DMS79 (cell line): ENCODE measurements around the gene IGF2BP2.
A peak's percentile ranks its signal among the peaks of the same experiment; 100 is the strongest.

Experiments used
- DNase-seq: peaks from one replicate; lab custom pipeline; 2025; lab: John Stamatoyannopoulos, UW

Gene IGF2BP2

GRCh38 chr3:185733980-185734724 is 90.7 kb downstream of the IGF2BP2 start:
- peak; percentile 35 for DNase-seq

GRCh38 chr3:185732782-185733181 is 92.1 kb downstream of the IGF2BP2 start:
- no peak for DNase-seq

- DNase-seq, result no peak
These were observed 94.3 kb downstream of the IGF2BP2 start for GRCh38 chr3:185730550-185730949.

GRCh38 chr3:185729337-185730055 is 95.3 kb downstream of the IGF2BP2 start:
- DNase-seq, result no peak

- DNase-seq, result no peak
These were observed 96.1 kb downstream of the IGF2BP2 start for GRCh38 chr3:185728630-185729336.

GRCh38 chr3:185727873-185728272 is 97.0 kb downstream of the IGF2BP2 start:
- no peak for DNase-seq

GRCh38 chr3:185726254-185726967 is 98.4 kb downstream of the IGF2BP2 start:
- DNase-seq, result no peak

GRCh38 chr3:185724761-185725160 is 100.1 kb downstream of the IGF2BP2 start:
- no peak for DNase-seq

GRCh38 chr3:185724251-185724650 is 100.6 kb downstream of the IGF2BP2 start:
- DNase-seq, result no peak

- DNase-seq, result no peak
These were observed 102.0 kb downstream of the IGF2BP2 start for GRCh38 chr3:185722881-185723280.

GRCh38 chr3:185721970-185722369 is 102.9 kb downstream of the IGF2BP2 start:
- DNase-seq, result no peak

GRCh38 chr3:185720326-185720725 is 104.5 kb downstream of the IGF2BP2 start:
- no peak for DNase-seq

GRCh38 chr3:185718736-185719593 is 105.9 kb downstream of the IGF2BP2 start:
- DNase-seq, result no peak

GRCh38 chr3:185717627-185718402 is 107.0 kb downstream of the IGF2BP2 start:
- no peak for DNase-seq

GRCh38 chr3:185717121-185717520 is 107.7 kb downstream of the IGF2BP2 start:
- no peak for DNase-seq

- DNase-seq, result no peak
These were observed 108.3 kb downstream of the IGF2BP2 start for GRCh38 chr3:185716436-185717108.

- DNase-seq, result no peak
These were observed 109.8 kb downstream of the IGF2BP2 start for GRCh38 chr3:185715091-185715490.

GRCh38 chr3:185714085-185714484 is 110.8 kb downstream of the IGF2BP2 start:
- DNase-seq, result no peak

- no peak for DNase-seq
These were observed 111.8 kb downstream of the IGF2BP2 start for GRCh38 chr3:185713015-185713414.

- no peak for DNase-seq
These were observed 112.5 kb downstream of the IGF2BP2 start for GRCh38 chr3:185712337-185712736.
